ENCODE results near the gene SGSM2.

- TF ChIP-seq, protein P1, sequence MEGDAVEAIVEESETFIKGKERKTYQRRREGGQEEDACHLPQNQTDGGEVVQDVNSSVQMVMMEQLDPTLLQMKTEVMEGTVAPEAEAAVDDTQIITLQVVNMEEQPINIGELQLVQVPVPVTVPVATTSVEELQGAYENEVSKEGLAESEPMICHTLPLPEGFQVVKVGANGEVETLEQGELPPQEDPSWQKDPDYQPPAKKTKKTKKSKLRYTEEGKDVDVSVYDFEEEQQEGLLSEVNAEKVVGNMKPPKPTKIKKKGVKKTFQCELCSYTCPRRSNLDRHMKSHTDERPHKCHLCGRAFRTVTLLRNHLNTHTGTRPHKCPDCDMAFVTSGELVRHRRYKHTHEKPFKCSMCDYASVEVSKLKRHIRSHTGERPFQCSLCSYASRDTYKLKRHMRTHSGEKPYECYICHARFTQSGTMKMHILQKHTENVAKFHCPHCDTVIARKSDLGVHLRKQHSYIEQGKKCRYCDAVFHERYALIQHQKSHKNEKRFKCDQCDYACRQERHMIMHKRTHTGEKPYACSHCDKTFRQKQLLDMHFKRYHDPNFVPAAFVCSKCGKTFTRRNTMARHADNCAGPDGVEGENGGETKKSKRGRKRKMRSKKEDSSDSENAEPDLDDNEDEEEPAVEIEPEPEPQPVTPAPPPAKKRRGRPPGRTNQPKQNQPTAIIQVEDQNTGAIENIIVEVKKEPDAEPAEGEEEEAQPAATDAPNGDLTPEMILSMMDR (IDR thresholded peaks at IDR 0.05; ENCODE audit: insufficient read depth, low read length): no peak
- TF ChIP-seq POLR2AphosphoS5 (IDR thresholded peaks at IDR 0.05; ENCODE audit: low read depth): no peak
- TF ChIP-seq, protein P2, sequence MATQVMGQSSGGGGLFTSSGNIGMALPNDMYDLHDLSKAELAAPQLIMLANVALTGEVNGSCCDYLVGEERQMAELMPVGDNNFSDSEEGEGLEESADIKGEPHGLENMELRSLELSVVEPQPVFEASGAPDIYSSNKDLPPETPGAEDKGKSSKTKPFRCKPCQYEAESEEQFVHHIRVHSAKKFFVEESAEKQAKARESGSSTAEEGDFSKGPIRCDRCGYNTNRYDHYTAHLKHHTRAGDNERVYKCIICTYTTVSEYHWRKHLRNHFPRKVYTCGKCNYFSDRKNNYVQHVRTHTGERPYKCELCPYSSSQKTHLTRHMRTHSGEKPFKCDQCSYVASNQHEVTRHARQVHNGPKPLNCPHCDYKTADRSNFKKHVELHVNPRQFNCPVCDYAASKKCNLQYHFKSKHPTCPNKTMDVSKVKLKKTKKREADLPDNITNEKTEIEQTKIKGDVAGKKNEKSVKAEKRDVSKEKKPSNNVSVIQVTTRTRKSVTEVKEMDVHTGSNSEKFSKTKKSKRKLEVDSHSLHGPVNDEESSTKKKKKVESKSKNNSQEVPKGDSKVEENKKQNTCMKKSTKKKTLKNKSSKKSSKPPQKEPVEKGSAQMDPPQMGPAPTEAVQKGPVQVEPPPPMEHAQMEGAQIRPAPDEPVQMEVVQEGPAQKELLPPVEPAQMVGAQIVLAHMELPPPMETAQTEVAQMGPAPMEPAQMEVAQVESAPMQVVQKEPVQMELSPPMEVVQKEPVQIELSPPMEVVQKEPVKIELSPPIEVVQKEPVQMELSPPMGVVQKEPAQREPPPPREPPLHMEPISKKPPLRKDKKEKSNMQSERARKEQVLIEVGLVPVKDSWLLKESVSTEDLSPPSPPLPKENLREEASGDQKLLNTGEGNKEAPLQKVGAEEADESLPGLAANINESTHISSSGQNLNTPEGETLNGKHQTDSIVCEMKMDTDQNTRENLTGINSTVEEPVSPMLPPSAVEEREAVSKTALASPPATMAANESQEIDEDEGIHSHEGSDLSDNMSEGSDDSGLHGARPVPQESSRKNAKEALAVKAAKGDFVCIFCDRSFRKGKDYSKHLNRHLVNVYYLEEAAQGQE (IDR thresholded peaks at IDR 0.05; ENCODE audit: insufficient replicate concordance, low read depth): no peak
These were observed 13.5 kb upstream of the SGSM2 start for GRCh38 chr17:2323629-2324314.
